OCI-LY7 (cell line): Measurements from ENCODE around the gene THSD8. TPM values are rescaled to one million over a fixed set of nuclear protein-coding genes. Genes with fewer than 3 reads are reported as not detected.

Experiments
- BruUV-seq: library from RNA; stranded (reverse); fragments of 400-500 nt; replicated peaks from 2 replicates; lab custom pipeline; 2021; lab: Mats Ljungman, UMichigan
- CTCF ChIA-PET: fragments of 300-600 bp; sonication (Branson Sonifier 250); formaldehyde crosslinking; loops from one replicate; lab custom pipeline; 2022; ENCODE audit warnings: antibody characterized with exemption; ENCODE audit not compliant: unreplicated experiment; lab: Charles Lee
- POLR2A ChIA-PET: fragments of 300-600 bp; sonication (Branson Sonifier 250); formaldehyde crosslinking; loops from one replicate; lab custom pipeline; 2022; ENCODE audit warnings: antibody characterized with exemption; lab: Charles Lee
- DNase-seq: peaks from one replicate; pipeline ENCODE4 v3.0.0-alpha.2; 2015; ENCODE audit warnings: low spot score
- H2AFZ ChIP-seq: fragments of 200-600 bp; sonication (generic), shearing (Covaris generic); 2 replicates; pipeline ENCODE4 v1.6.1; 2014; ENCODE audit warnings: mild to moderate bottlenecking, antibody characterized with exemption, low read length, moderate library complexity
- H3K27ac ChIP-seq: fragments of 200-600 bp; sonication (generic); 2 replicates; pipeline ENCODE4 v1.5.1; 2014; ENCODE audit warnings: mixed run types, low read depth, mild to moderate bottlenecking, moderate library complexity, low read length, inconsistent platforms; ENCODE audit not compliant: poor library complexity, severe bottlenecking
- H3K36me3 ChIP-seq: fragments of 200-600 bp; sonication (generic); 2 replicates; pipeline ENCODE4 v1.6.1; 2014; ENCODE audit warnings: mild to moderate bottlenecking, antibody characterized with exemption, low read length, moderate library complexity, mixed read lengths; ENCODE audit not compliant: insufficient read depth
- H3K4me1 ChIP-seq: fragments of 200-600 bp; sonication (generic); 2 replicates; pipeline ENCODE4 v1.5.1; 2014; ENCODE audit warnings: mild to moderate bottlenecking, low read length; ENCODE audit not compliant: insufficient read depth, poor library complexity, severe bottlenecking
- H3K4me2 ChIP-seq: fragments of 200-600 bp; sonication (generic); 2 replicates; pipeline ENCODE4 v1.6.1; 2014; ENCODE audit warnings: mild to moderate bottlenecking, low read length
- H3K4me3 ChIP-seq: fragments of 200-600 bp; sonication (generic); 2 replicates; pipeline ENCODE4 v1.5.1; 2014; ENCODE audit warnings: mild to moderate bottlenecking, low read depth, low read length; ENCODE audit not compliant: poor library complexity, severe bottlenecking
- H3K79me2 ChIP-seq: fragments of 200-600 bp; sonication (generic); 2 replicates; pipeline ENCODE4 v1.6.1; 2016; ENCODE audit warnings: low read depth, mild to moderate bottlenecking, low read length, moderate library complexity, mixed read lengths; ENCODE audit not compliant: insufficient read depth
- H3K9me2 ChIP-seq: fragments of 200-600 bp; sonication (generic); 2 replicates; pipeline ENCODE4 v1.6.1; 2016; ENCODE audit warnings: mild to moderate bottlenecking, low read length, mixed read lengths; ENCODE audit not compliant: insufficient read depth
- H3K9me3 ChIP-seq: fragments of 200-600 bp; sonication (generic); 2 replicates; pipeline ENCODE4 v1.6.1; 2014; ENCODE audit warnings: mild to moderate bottlenecking, mixed run types, low read length, mixed read lengths
- H4K20me1 ChIP-seq: fragments of 200-600 bp; sonication (generic); 2 replicates; pipeline ENCODE4 v1.6.1; 2014; ENCODE audit warnings: mild to moderate bottlenecking, antibody characterized with exemption, low read length, moderate library complexity, mixed read lengths; ENCODE audit not compliant: insufficient read depth
- EZH2phosphoT487 ChIP-seq: fragments of 200-600 bp; sonication (generic); IDR thresholded peaks from 2 replicates; pipeline ENCODE4 v1.6.1; 2018; ENCODE audit warnings: low read depth, borderline replicate concordance, mild to moderate bottlenecking, mixed run types, antibody characterized with exemption, low read length, moderate library complexity, mixed read lengths
- intact Hi-C: fragments of 100-400 bp; cut with micrococcal nuclease; formaldehyde crosslinking; loops from one replicate; pipeline ENCODE4 v1.10.0; 2022; ENCODE audit not compliant: unreplicated experiment
- total RNA-seq, 2 experiments: library from RNA; depleted of rRNA in 1 of 2; stranded (reverse); fragments of >200 nt in 1 of 2; shearing (Covaris generic) in 1 of 2; gene quantifications; 2 replicates each; pipeline ENCODE4 v1.2.3, GENCODE V29; 2014 to 2022
- TF ChIP-seq, protein P1 (sequence below): fragments of 200-600 bp; sonication (generic); conservative IDR thresholded peaks from 2 replicates; pipeline ENCODE4 v1.5.1; 2014; ENCODE audit warnings: mild to moderate bottlenecking, antibody characterized with exemption, low read length, moderate library complexity, mixed read lengths

Gene THSD8
- total RNA-seq, 2 experiments from 2014 or later: 42.7 TPM; not detected in 1

DNA sequence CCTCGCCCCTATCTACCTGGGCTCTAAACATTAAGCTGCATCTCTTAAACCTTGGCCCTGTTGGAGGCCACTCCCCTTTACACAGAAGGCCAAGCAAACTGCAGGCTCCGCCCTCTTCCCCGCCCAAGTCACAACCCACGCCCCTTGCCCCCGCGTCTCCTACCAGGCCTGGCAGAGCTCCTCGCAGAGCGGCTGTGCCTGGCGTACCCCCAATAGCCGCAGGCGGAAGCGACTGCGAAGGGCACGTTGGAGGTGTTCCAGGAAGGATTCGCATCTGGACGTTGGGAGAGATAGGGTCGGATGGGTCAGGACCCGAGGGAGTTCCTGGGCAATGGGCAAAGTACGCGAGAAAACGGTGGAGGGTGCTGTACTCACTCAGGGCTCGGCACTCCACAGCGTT lies 26.6 kb downstream of the THSD8 start:
- ChIA-PET CTCF (interaction anchor here (0.7 kb wide), 1 partner anchor 19 kb away, joined by 4 read pairs; no protein-coding TSS in a partner anchor), POLR2A (interaction anchor here (0.8 kb wide), 1 partner anchor 15 kb away, joined by 3 read pairs; no protein-coding TSS in a partner anchor)
- no peak overlapping the region for H2AFZ ChIP-seq
- H3K9me3 ChIP-seq: no peaks in the 10 kb centered on the region
- H3K9me2 ChIP-seq: no peaks in the 10 kb centered on the region
- TF ChIP-seq EZH2phosphoT487: no peak
- BruUV-seq: no TSS peak
- peak overlapping the region; percentile 33 for H3K4me2 ChIP-seq
- H3K36me3 ChIP-seq: no peaks in the 10 kb centered on the region
- H3K4me3 ChIP-seq: no peak overlapping the region
- H3K4me1 ChIP-seq: peaks cover 8% of the 10 kb centered on the region
- peak; percentile 58 for DNase-seq
- intact Hi-C loops: no loop called here
- H3K27ac ChIP-seq: no peak overlapping the region
- no peaks in the 10 kb centered on the region for H3K79me2 ChIP-seq
- H4K20me1 ChIP-seq: no peaks in the 10 kb centered on the region

DNA sequence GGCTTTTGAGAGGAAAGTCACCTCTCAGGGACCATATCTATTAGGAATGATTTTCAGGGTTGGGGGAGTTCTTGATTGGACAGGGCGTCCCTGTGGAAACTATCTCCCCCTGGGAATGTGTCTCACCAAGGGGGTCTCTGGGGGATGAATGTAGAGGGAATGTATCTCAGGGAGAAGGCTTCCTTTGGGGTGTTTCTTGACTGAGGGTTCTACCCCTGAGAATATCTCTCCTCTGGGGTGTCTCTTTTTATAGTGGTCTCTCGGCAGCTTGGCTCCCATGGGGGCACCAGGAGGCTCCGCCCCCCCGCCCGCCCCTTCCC lies 31.5 kb downstream of the THSD8 start:
- no peaks in the 10 kb centered on the region for H3K9me2 ChIP-seq
- H2AFZ ChIP-seq: no peak overlapping the region
- peaks cover 40% of the 10 kb centered on the region for H3K4me1 ChIP-seq
- DNase-seq: no peak
- no peaks in the 10 kb centered on the region for H4K20me1 ChIP-seq
- H3K4me2 ChIP-seq: peak overlapping the region; percentile 67
- peak overlapping the region; percentile 70 for H3K4me3 ChIP-seq
- H3K79me2 ChIP-seq: no peaks in the 10 kb centered on the region
- no peak overlapping the region for H3K27ac ChIP-seq
- POLR2A ChIA-PET: no interaction called here
- BruUV-seq: no TSS peak
- intact Hi-C loops: no loop called here
- TF ChIP-seq EZH2phosphoT487: no peak
- TF ChIP-seq, protein P1, sequence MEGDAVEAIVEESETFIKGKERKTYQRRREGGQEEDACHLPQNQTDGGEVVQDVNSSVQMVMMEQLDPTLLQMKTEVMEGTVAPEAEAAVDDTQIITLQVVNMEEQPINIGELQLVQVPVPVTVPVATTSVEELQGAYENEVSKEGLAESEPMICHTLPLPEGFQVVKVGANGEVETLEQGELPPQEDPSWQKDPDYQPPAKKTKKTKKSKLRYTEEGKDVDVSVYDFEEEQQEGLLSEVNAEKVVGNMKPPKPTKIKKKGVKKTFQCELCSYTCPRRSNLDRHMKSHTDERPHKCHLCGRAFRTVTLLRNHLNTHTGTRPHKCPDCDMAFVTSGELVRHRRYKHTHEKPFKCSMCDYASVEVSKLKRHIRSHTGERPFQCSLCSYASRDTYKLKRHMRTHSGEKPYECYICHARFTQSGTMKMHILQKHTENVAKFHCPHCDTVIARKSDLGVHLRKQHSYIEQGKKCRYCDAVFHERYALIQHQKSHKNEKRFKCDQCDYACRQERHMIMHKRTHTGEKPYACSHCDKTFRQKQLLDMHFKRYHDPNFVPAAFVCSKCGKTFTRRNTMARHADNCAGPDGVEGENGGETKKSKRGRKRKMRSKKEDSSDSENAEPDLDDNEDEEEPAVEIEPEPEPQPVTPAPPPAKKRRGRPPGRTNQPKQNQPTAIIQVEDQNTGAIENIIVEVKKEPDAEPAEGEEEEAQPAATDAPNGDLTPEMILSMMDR: no peak
- H3K36me3 ChIP-seq: no peaks in the 10 kb centered on the region
- CTCF ChIA-PET: no interaction called here
- H3K9me3 ChIP-seq: no peaks in the 10 kb centered on the region

DNA sequence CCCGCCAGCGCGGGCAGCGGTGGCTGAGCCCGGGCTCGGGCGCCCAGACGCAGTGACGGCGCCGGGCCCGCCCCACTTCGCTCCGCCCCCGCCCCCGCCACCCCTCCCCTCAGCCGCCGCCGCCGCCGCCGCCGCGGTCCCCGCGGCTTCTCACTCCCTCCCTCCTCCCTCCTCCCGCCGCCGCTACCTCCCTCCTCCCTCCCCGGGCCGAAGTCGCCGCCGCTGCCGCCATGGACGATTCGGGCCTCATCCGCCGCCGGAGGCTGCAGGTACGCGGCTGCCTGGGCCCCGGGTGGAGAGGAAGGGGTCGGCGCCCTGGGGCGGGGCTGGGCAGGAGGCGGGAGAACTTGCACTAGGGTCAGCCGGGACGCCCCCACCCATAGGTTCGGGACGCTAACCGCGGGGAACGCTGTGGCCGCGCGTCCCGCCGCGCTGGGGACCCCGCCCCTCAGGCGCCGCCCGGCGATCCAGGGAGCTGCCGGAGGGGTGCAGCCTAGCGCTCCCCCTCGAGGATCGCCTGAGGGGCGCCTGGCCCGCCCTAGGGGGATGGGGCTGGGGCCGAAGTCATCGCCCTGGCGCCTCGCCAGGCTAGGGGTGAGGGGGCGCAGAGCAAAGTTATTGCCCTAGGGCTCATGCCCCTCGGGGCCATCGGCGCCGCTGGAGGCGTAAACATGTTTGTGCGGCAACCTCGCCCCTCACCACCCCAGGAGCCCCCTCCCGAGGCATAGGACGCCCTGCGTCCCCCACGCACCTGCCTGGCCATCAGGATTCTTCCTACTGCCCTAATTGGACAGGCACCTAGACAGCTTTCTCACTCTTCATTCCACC lies 32.1 kb downstream of the THSD8 start:
- H3K4me1 ChIP-seq: peaks cover 45% of the 10 kb centered on the region
- intact Hi-C loops: no loop called here
- ChIA-PET POLR2A (interaction anchor here (0.5 kb wide), 1 partner anchor 118 kb away, joined by 3 read pairs; no protein-coding TSS in a partner anchor), CTCF (no interaction called here)
- peak overlapping the region; percentile 72 for H3K4me2 ChIP-seq
- BruUV-seq: no TSS peak
- DNase-seq: peak; percentile 58
- no peak overlapping the region for H3K27ac ChIP-seq
- TF ChIP-seq EZH2phosphoT487: no peak
- TF ChIP-seq, protein P1: peak; percentile 36; the same call in 1 of the 2 replicates
- peak overlapping the region; percentile 70 for H3K4me3 ChIP-seq
- H3K79me2 ChIP-seq: no peaks in the 10 kb centered on the region
- no peaks in the 10 kb centered on the region for H4K20me1 ChIP-seq
- H3K36me3 ChIP-seq: no peaks in the 10 kb centered on the region
- H2AFZ ChIP-seq: peak overlapping the region; percentile 73; the same call in 1 of the 2 replicates
- H3K9me3 ChIP-seq: no peaks in the 10 kb centered on the region
- no peaks in the 10 kb centered on the region for H3K9me2 ChIP-seq
